Stimulated activated CD8-positive, alpha-beta memory T cell treated with anti-CD3 and anti-CD28 coated beads, Interleukin-4, amount 100 ng/mL, for 4 hours (primary cell): ENCODE results near the gene CRACDL.
"Not testable (repeated sequence)": the region's sequence is repeated elsewhere in the genome, so short reads cannot be mapped to it uniquely, and the experiment has no call there.

ENCODE experiments used
- DNase-seq, 2 donors: peaks; one replicate each; pipeline ENCODE4 v3.0.0-alpha.2; 2020; ENCODE audit warnings: low read depth in 2 of 2, low spot score in 1 of 2

CRACDL gene

DNA sequence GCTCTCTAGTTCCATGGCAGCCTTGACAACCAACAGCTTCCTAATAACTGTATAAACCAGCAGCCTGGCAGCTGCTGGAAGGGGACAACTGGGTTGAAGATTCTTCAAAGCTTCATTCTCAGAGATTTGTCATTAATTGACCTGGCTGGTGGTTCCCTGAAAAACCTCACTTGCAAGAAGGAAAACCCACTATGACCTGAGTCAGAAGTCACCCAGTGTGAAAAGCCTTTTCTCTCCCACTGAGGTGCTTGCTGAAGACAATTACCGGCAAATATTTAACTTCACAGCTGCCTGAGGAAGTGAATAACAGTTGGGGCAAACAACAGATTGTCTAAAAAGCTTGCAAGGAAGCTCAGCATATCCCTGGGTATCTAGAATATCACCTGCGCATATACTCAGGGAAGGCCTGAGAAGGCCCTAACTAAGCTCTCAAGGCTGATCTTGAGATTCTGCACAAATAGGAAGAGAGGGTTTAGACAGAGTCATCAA is 49.9 kb downstream of the CRACDL start:
- DNase-seq = no peak

GRCh38 chr2:98884658-98885057 is 51.4 kb downstream of the CRACDL start:
- no peak for DNase-seq

- DNase-seq = no peak
Measured at GRCh38 chr2:98883780-98884211, 52.2 kb downstream of the CRACDL start.

GRCh38 chr2:98882971-98883779 is 52.9 kb downstream of the CRACDL start:
- DNase-seq = no peak

GRCh38 chr2:98882368-98882767 is 53.7 kb downstream of the CRACDL start:
- DNase-seq = no peak

DNA sequence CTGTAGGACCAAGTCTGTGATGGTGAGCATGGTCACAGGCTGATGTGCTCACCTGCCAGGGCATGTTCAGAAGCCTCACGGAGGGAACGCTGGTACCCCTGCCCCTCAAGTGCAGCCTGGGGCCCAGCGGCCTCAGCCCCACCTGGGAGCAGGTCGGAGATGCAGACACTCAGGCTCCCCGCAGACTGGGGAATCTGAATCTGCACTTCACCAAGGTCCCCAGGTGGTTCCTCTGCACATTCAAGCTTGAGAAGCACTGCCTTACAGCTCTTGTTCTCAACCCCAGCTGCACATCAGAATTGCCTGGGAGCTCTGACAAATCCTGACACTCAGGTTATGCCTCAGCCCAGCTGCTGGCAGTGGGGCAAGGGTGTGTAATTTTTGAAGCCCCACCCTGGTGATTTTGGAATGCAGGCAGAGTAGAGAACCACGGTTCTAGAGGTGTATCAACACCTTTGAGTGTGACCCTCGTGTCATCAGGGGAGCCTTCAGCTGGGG is 54.8 kb downstream of the CRACDL start:
- no peak for DNase-seq

- DNase-seq = no peak
Measured at GRCh38 chr2:98880266-98881152, 55.5 kb downstream of the CRACDL start.

- not testable (repeated sequence) for DNase-seq
Measured at GRCh38 chr2:98877658-98878057, 58.4 kb downstream of the CRACDL start.

DNA sequence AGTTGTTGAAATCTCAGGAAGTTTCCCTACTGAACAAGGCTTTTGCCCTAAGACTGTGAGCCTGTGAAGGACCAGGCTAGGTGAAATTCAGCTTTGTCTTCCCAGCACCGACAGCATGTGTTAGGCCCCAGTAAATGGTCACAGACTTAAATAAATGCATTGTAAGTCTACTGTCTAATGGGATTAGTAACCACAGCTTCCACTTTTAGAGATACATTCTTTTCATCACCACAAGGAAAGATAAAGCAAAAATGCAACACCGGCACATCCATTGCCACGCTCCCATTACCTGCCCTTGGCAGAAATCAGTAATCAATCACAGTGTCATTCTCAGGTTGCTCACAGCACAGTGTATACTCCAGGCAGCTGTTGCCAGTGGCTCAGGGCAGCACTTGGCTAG is 59.3 kb downstream of the CRACDL start:
- no peak for DNase-seq

DNA sequence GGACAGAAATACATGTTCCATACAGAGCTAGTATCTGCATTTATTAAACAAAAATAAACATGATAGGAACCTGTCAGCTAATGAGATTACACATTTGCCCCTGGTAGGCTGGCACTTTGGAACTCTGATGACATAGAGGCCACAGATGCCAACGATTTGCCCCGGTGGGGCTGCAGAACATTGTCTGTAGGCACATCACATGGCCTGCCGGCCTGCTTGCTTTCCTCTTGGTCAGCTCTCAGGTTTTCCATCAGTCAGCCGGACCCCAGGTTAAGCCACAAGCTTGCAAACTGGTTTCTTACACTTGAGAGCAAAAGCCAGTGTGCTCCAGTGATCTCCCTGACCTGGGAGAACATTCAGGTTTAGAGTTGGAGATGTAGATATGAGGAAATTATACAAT is 60.3 kb downstream of the CRACDL start:
- DNase-seq = no peak

DNA sequence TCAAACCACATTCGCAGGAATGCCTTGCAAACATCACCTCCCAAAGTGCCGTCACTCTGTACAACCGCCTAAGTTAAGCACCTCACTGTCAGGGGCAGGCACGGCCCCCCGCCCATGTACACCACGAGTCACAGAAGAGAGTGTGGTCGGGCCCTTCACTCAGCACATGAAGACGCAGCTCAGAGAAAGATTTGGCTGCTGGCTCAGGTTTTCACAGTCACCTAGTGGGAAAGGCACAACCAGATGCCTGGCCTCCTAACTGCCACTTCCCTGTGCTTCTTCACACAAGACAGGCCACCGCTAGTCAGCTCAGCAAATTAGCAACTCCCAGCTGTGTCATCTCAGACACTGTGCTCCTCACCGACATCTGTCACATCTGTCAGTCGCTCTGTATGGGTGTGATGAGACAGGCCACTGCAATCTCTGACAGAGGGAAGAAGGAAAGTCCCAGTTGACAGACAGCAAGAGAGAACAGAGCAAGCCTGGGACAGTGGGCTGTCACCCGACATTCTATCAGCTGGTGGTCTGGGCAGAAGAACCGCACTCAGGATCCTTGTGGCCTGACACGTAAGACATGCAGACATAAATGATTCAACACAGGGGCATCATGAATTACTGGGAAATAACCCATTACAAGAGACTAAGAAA is 60.8 kb downstream of the CRACDL start:
- no peak for DNase-seq

DNA sequence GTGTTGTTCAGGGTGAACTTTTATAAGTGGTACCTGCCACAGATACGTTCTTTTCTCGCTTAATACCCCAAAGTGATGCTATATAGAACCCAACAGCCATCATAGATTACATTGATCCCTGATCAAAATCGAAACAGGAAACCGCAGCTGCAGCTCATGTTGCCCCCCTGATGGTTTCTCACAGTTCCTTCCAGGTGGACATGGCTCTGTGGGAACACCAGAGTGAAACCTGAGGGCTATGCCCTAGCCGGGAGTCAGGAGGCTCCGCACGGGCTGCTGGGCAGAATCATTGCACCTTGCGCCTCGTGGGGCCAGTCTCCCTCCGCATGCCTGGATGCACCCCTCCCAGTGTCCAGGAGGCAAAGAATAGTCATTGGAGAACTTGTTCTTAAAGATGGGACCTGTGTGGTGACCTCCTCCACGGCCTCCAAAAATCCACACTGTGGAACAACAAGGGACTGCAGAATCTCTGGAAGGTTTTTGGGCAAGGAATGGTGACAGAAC is 61.8 kb downstream of the CRACDL start:
- no peak for DNase-seq

DNA sequence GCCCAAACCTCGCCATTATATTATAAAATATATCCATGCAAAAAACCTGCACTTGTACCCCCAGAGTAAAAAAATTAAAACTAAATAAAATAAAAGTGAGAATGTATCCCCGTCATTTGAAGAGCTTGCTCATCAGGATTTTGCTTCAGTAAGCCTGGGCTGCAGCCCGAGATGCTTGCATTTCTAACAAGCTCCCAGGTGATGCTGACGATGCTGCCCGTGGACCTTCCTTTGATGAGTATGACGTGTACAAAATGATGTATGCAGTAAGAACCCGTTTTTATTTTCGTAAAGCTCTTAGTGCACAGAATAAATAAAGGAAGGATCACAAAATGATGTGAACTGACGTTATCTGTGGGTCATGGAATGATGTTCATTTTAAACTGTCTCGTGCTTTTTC is 63.5 kb downstream of the CRACDL start:
- no peak for DNase-seq

- no peak for DNase-seq
Measured at GRCh38 chr2:98871506-98871905, 64.5 kb downstream of the CRACDL start.

- no peak for DNase-seq
Measured at GRCh38 chr2:98870516-98871158, 65.4 kb downstream of the CRACDL start.

DNA sequence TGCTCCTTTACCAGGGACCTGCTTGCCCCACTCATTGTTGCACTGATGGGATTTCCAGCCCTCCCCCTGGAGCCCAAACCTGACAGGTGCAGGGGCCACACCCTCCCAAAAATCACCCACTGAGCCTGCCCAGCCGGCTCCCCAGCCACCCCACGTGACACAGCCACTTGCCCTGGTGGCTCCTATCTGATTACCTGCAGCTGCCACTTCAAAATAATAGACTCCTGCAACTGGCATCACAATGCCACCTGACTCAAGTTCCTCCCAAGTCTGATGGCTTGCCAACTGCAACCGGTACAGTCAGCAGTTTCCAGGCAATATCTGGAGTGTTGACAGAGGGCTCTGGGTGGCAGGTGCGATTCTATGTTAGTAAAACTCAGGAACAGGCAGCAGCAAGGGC is 66.2 kb downstream of the CRACDL start:
- DNase-seq = no peak

DNA sequence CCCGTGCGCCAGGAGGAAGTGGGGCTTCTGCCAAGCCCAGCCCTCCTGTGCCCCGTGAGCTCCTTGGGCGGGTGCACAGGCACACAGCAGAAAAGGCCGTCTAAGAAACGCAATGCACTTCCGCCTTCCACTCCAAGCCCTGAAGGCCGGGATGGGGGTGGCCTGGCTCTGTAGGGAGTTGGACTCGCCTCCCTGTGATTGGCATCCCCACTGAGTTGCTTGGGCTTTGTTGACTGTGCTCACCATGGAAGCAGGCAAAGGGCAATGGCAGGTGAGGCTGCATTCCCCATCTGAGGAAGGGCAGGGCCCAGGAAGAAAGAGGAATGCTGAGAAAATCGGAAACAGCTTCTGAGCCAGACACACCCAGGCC is 66.8 kb downstream of the CRACDL start:
- no peak for DNase-seq

DNA sequence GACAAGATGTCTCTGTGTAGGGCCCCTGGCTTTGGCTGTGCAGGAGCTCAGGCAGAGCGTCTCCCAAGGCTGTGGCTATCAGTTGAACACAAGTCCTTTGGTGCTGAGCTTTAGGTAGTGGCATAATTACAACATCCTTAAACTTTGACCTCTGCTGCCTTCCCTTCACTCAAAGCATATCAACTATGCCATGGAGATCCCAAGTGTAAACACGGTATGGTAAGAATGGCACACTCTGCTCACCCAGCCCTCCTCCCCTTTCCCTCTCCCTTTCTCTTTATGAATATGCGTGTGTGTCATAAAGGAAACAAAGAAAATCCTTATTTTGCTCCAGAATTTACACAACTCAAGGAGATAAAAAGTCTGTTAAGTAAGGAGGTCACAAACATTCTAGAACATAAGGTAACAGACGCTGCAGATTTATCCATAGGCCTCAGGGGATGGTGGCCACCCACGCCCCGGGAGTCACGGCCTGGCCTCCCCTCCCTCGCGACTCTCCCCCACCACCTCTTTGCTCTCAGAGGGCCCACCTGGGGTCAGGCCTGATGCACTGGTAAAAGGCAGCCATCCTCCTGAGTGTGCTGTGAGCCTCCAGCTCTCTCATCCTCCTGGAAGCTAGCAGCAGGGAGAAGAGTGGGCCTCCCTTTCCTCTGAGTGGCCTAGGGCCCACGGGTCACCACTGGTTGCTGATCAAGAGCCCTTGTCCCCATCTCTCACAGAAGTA is 67.3 kb downstream of the CRACDL start:
- no peak for DNase-seq

- DNase-seq = no peak
Measured at GRCh38 chr2:98867539-98868309, 68.3 kb downstream of the CRACDL start.
